HG03571 (cell line): ENCODE results near the gene WEE2.

Source experiments
- ATAC-seq: cut with Tn5 transposase; IDR thresholded peaks from one replicate; pipeline ENCODE4 v1.9.1; 2021; ENCODE audit not compliant: unreplicated experiment

The WEE2 gene

GRCh38 chr7:141708351-141708750 lies at the start of gene WEE2:
Gene WEE2, plus strand, starts transcription at chr7:141708353. Its CDS starts 406 bp downstream, at chr7:141708759.
- no peak for ATAC-seq

DNA sequence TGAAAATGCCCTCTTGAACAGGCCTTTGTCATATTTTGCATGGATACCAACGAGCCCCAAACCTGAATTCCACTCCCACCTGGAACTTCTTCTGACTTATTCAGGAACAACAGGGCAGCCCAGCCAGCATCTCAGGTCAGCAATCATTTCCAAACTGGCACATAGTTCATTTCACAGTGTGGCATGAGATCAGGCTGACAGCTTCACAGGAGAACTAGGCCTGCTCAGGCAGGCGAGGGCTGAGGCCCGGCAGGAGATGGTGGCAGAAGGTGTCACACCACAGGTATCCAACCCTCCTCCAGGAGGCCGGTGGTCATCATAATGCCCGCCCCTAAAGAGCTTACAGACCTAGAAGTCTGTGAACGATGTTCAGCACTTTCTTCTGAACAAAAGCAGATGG lies 48.7 kb upstream of the WEE2 start:
- no peak for ATAC-seq

DNA sequence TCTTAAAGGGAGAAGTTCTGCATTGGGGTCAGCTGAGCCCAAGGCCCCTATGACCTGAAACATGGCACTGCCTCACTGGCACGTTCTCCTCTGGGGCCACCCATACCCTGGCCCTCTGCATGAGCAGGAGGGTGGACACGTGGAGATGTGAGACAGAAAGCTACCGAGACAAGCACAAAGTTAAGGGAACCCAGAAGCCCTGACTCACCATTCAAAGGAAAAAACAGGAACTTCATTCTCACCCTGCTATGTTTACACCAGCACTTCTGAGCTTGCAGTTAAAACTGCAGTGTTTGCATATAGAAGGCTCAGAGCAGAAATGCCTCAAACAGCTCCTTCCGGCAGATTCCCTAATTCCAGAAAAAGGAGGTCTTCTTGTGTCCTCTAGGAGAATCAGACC lies 47.9 kb upstream of the WEE2 start:
- ATAC-seq = no peak

GRCh38 chr7:141663081-141663849 lies 44.9 kb upstream of the WEE2 start:
- ATAC-seq = no peak

GRCh38 chr7:141664450-141664849 lies 43.7 kb upstream of the WEE2 start:
- no peak for ATAC-seq

GRCh38 chr7:141665208-141666035 lies 42.7 kb upstream of the WEE2 start:
- ATAC-seq = no peak

- ATAC-seq = no peak
These were observed 42.1 kb upstream of the WEE2 start for GRCh38 chr7:141666071-141666470.

- no peak for ATAC-seq
These were observed 39.3 kb upstream of the WEE2 start for GRCh38 chr7:141668853-141669252.

DNA sequence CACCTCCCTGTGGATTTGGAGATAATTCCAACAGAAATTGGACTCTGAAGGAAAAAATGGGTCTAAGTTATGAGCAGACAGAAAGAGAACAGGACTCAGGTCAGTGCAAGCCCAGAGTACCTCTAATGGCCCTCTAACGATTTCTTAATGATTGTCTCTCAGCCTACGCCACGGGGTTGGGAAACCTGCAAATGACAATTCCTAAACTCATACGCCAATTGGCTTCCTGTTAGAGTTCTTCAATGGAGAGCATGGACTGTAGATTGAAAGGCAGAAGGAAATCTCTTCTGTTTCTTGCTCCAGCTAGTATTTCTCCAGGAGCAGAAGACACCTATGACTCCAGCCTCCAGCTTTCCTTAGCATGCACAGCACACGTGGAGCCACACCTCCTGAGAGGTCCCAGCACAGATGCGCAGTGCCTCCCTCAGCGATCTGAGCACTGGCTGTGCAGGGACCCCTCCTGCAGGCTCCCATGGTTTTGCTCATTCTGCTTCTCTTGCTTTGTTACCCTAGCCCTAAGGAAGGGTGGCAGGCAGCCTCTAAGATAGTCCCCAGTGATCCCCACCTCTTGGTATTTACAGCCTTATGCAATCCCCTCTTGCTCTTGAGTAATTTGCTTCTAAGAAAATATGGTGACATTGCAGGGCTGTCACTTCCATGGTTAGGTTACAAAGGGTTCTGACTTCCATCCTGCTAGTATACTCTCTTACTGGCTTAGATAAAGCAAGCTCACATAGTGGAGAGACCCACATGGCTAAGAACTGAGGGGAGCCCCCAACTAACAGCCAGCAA lies 36.3 kb upstream of the WEE2 start:
- ATAC-seq = no peak

GRCh38 chr7:141673346-141673745 lies 34.8 kb upstream of the WEE2 start:
- no peak for ATAC-seq

GRCh38 chr7:141674171-141674671 lies 33.9 kb upstream of the WEE2 start:
- no peak for ATAC-seq

DNA sequence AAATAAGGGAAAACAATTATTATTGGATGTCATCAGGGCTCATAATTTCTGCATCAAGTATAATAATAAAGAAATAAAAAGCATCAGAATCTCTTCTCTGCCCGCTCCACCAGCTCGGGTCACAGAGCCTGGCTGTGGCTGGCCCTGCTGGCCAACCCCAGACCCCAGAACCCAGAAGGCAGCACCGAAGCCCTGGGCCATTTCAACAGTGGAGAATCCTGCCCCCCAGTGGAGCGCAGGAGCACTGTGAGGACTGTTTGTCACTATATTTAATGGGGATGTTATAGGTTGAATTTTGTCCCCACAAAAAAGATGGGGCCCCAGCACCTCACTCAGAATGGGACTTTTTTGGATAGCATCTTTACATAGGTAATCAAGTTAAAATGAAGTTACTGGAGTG lies 33.5 kb upstream of the WEE2 start:
- ATAC-seq = no peak

DNA sequence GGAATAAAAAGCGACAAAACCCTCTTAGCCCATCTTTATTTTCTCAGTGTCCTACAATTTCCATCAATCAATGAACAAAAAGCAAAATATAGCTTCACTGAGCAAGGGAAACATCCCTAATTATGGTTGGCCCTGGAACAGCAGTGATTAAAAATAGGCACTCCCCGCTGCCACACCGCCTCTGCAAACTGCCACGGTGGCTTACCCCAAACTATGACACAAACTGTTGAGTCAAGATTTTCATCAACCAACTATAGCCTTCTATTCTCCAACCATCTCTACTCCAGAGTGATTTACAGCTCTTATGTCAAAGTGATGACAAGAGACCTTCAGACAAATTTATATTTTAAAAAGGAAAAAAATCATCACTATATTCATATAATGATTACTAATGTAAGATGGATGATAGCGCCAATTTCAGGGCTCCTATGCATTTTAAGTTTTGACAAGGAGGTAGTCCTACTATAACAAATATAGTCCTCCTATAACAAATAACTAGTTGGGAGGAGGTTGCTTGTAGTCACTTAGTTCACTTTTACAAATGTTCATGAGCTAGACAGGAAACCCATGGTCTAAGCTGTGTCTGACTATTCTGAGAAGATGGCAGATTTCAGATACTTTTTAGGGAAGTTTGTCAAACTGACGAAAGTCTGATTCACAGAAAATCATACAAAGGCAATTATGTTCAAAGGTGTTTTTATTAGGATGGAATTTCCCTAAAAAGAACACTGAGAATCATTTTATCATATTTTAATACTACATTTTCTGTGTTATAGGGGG lies 32.5 kb upstream of the WEE2 start:
- ATAC-seq = no peak

- no peak for ATAC-seq
These were observed 31.5 kb upstream of the WEE2 start for GRCh38 chr7:141676618-141677017.

- ATAC-seq = no peak
These were observed 29.1 kb upstream of the WEE2 start for GRCh38 chr7:141679014-141679413.

- no peak for ATAC-seq
These were observed 22.7 kb upstream of the WEE2 start for GRCh38 chr7:141685285-141686023.

DNA sequence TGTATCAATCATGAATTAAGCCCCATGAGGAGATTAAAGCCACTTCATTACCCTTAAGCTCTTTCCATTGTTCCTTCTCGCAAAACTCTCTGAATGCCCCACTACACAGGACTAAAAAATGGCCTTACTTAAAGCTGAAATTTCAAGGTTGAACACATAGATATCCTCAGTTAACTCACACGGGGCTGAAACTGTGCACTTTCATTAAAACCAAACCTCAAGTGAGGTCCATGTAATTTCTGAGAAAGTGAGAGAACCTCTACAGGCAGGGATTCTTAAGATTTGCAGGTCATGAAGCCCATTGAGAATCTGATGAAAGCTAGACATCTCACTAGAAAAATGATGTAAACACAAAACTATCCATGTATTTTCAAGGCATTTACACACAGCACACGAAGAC lies 22.1 kb upstream of the WEE2 start:
- no peak for ATAC-seq

DNA sequence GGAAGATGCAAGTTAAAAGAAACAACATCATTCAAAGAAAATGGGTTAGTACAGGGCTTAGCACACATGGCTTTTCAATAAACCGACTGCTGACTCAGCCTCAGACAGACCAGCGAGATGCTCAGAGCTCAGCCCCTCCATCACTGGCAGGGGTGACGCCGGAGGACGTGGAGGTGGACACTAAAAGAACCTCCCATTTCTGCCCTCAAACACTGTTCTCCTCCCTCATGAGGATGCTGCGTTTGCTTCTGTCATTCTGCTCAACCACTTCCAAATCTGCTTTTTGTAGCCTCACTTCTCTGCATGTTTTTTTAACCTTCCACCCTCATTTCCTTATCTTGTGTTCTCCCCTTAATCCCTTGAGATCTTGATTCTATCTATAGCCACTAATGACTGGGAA lies 21.5 kb upstream of the WEE2 start:
- ATAC-seq = no peak

DNA sequence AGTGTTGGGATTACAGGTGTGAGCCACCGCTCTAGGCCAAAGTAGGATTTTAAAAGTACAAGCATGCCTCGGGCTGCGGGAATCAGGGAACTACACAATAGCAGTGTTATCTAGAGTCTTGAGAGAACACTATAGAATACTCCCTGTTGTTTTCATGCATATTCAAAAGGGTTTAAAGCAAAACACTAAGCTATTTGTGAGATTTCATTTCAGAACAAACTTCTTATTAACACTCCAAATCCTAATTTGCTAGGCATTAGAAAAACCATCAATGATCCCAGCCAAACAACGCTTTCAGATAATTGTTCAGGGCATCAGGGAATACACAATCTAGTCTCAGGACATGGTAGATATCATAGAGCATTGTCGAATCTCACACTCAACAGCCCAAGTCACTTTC lies 20.1 kb upstream of the WEE2 start:
- no peak for ATAC-seq
